SU-DHL-6 (cell line): ENCODE results near the gene SLC1A6.

ENCODE experiments used
- H2AFZ ChIP-seq: fragments of 200-600 bp; sonication (generic); 2 replicates; pipeline ENCODE4 v1.6.1; 2014; ENCODE audit warnings: low read depth, mild to moderate bottlenecking, moderate library complexity, mixed read lengths, antibody characterized with exemption, low read length; ENCODE audit not compliant: severe bottlenecking
- H3F3A ChIP-seq: fragments of 200-600 bp; shearing (Covaris generic); 2 replicates; pipeline ENCODE4 v1.6.0; 2016; ENCODE audit warnings: antibody characterized with exemption, mild to moderate bottlenecking; ENCODE audit not compliant: insufficient read depth
- H3K27ac ChIP-seq: fragments of 200-600 bp; sonication (generic); 2 replicates; pipeline ENCODE4 v1.5.1; 2016; ENCODE audit warnings: low read depth, mild to moderate bottlenecking, low read length, moderate library complexity, mixed read lengths
- H3K27me3 ChIP-seq: fragments of 200-600 bp; sonication (generic), shearing (Covaris generic); 2 replicates; pipeline ENCODE4 v1.6.0; 2014; ENCODE audit warnings: mild to moderate bottlenecking, low read length
- H3K36me3 ChIP-seq: fragments of 200-600 bp; sonication (generic); 2 replicates; pipeline ENCODE4 v1.6.1; 2014; ENCODE audit warnings: mild to moderate bottlenecking, low read length, mixed read lengths
- H3K4me2 ChIP-seq: fragments of 300-600, 200-600 bp; shearing (Covaris generic), sonication (generic); 2 replicates; pipeline ENCODE4 v1.6.0; 2014; ENCODE audit warnings: low read length, low read depth, mild to moderate bottlenecking; ENCODE audit not compliant: poor library complexity, severe bottlenecking
- H3K4me3 ChIP-seq: fragments of 200-600 bp; sonication (generic); 2 replicates; pipeline ENCODE4 v1.5.1; 2014; ENCODE audit warnings: antibody characterized with exemption, low read length, mild to moderate bottlenecking, mixed read lengths; ENCODE audit not compliant: insufficient read depth, poor library complexity, severe bottlenecking
- H3K79me2 ChIP-seq: fragments of 200-600 bp; sonication (generic); 2 replicates; pipeline ENCODE4 v1.6.1; 2014; ENCODE audit warnings: mild to moderate bottlenecking, low read length, moderate library complexity; ENCODE audit not compliant: insufficient read depth
- H3K9ac ChIP-seq: fragments of 200-600 bp; sonication (generic); 2 replicates; pipeline ENCODE4 v1.7.0; 2014; ENCODE audit warnings: mild to moderate bottlenecking, low read length
- H3K9me2 ChIP-seq: fragments of 200-600 bp; sonication (generic); replicated peaks from 2 replicates; pipeline ENCODE4 v1.6.1; 2014; ENCODE audit warnings: low read length; ENCODE audit not compliant: insufficient read depth
- H3K9me3 ChIP-seq: fragments of 200-600 bp; sonication (generic); 2 replicates; pipeline ENCODE4 v1.6.1; 2014; ENCODE audit warnings: low read length, mixed read lengths; ENCODE audit not compliant: insufficient read depth
- H4K20me1 ChIP-seq: fragments of 200-600 bp; sonication (generic); 2 replicates; pipeline ENCODE4 v1.6.1; 2014; ENCODE audit warnings: low read depth, mild to moderate bottlenecking, antibody characterized with exemption, low read length, moderate library complexity, mixed read lengths
- CTCF ChIP-seq: fragments of 200-600 bp; sonication (generic); IDR thresholded peaks from one replicate; pipeline ENCODE4 v1.5.1; 2017; ENCODE audit warnings: antibody characterized with exemption, mild to moderate bottlenecking, low read length, moderate library complexity; ENCODE audit not compliant: insufficient read depth, poor library complexity, severe bottlenecking
- EZH2phosphoT487 ChIP-seq: fragments of 200-600 bp; sonication (generic), shearing (Covaris generic); conservative IDR thresholded peaks from 2 replicates; pipeline ENCODE4 v1.6.1; 2018; ENCODE audit warnings: mild to moderate bottlenecking, antibody characterized with exemption, low read length, moderate library complexity, mixed read lengths

Gene SLC1A6

DNA sequence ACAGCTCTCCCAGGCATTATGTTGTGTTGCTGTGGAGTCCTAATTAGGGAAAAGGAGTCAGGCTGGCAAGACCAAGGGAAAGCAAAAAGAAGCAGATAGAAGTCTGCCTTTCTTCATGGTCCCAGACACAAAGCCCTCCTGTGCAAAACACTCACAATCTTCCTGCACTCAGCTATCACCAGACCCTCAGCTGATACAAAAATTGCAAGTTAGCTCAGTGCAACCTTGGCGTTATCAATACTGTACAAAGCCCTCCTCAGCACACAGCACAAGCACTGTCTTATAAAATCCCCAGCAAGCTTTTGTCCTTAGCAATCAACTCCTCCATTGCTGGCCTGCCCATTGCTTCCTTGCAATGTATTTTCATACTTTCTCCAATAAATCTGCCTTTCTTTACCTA, 35.2 kb downstream of the SLC1A6 start:
- Histone ChIP-seq H3K9ac (no peak overlapping the region), H3K9me3 (no peaks in the 10 kb centered on the region), H3F3A (no peaks in the 10 kb centered on the region), H3K27ac (no peak overlapping the region), H3K4me2 (no peak overlapping the region), H2AFZ (no peak overlapping the region), H3K27me3 (no peaks in the 10 kb centered on the region), H4K20me1 (no peaks in the 10 kb centered on the region), H3K9me2 (no peaks in the 10 kb centered on the region), H3K36me3 (no peaks in the 10 kb centered on the region), H3K4me3 (no peak overlapping the region), H3K79me2 (no peaks in the 10 kb centered on the region)
- TF ChIP-seq CTCF (no peak), EZH2phosphoT487 (no peak)

- Histone ChIP-seq H3K4me3 (no peak overlapping the region), H3K79me2 (no peaks in the 10 kb centered on the region), H3K27ac (no peak overlapping the region), H2AFZ (no peak overlapping the region), H3K36me3 (no peaks in the 10 kb centered on the region), H3F3A (no peaks in the 10 kb centered on the region), H3K27me3 (no peaks in the 10 kb centered on the region), H3K9me2 (no peaks in the 10 kb centered on the region), H3K9ac (no peak overlapping the region), H3K4me2 (no peak overlapping the region), H4K20me1 (no peaks in the 10 kb centered on the region), H3K9me3 (no peaks in the 10 kb centered on the region)
- TF ChIP-seq CTCF, result no peak
- no peak for TF ChIP-seq EZH2phosphoT487
These were observed 36.1 kb downstream of the SLC1A6 start for GRCh38 chr19:14943601-14944000.

DNA sequence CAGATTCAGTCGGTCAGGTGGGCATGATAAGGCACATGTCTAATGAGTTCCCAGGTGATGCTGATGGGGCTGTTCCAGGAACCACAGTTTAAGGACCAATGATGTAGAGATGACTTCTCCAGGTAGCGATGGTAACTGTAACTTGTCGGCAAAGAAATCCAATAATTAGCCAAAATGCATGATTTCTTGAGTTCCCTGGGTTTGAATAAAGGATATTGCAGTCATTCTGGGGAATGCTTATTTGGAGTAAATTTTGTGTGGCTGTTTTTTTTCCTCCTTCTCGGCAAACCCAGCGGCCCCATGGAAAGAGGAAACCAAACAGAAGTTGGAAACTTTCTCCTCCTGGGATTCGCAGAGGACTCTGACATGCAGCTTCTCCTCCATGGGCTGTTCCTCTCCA, 38.5 kb downstream of the SLC1A6 start, which contains the start of gene OR7C2:
TSS of gene OR7C2 (plus strand) at position 301 of the 400 bp plus-strand sequence. CDS start at position 301, 0 bp downstream.
- Histone ChIP-seq H3K27me3 (no peaks in the 10 kb centered on the region), H3K9me2 (no peaks in the 10 kb centered on the region), H3F3A (no peaks in the 10 kb centered on the region), H3K36me3 (no peaks in the 10 kb centered on the region), H3K27ac (no peak within 1 kb of the TSS), H3K4me3 (no peak within 1 kb of the TSS), H3K9me3 (no peaks in the 10 kb centered on the region), H3K79me2 (no peaks in the 10 kb centered on the region), H3K4me2 (no peak within 1 kb of the TSS), H4K20me1 (no peaks in the 10 kb centered on the region), H3K9ac (no peak within 1 kb of the TSS), H2AFZ (no peak within 1 kb of the TSS)
- TF ChIP-seq CTCF (no peak), EZH2phosphoT487 (no peak)
